ENCODE measurements around the gene SMARCA4. TPM values are rescaled to one million over a fixed set of nuclear protein-coding genes. Genes with fewer than 3 reads are reported as not detected.

Gene SMARCA4
- total RNA-seq, 1 experiment from 2014 or later: 261 TPM

GRCh38 chr19:10964903-10965302 is 4.1 kb downstream of the SMARCA4 start:
- no peak overlapping the region for H3K56ac ChIP-seq (ENCODE audit: insufficient read length, low read depth, low read length)
- no peak overlapping the region for H3K27ac ChIP-seq (ENCODE audit: insufficient read length, low read depth, low read length)
- no peak overlapping the region for H2BK20ac ChIP-seq (ENCODE audit: low read depth, low read length, poor library complexity, severe bottlenecking)
- no peak overlapping the region for H3K23ac ChIP-seq (ENCODE audit: insufficient read length, low read depth, low read length)
- Mint-ChIP-seq H3K9me3 (peaks cover 0 to 2% of the 10 kb centered on the region in 2 experiments; a peak in 1 of 5 replicates), H3K4me3 (no peak overlapping the region; a peak in 1 of 5 replicates), H3K27ac (no peak overlapping the region), H3K36me3 (ENCODE audit: insufficient read depth in 1 of 3, low read depth in 3 of 3) (peaks cover 11 to 22% (median 14%) of the 10 kb centered on the region in 3 experiments; a peak in 6 of 7 replicates), H3K4me1 (peaks cover 39 to 50% of the 10 kb centered on the region in 2 experiments), H3K27me3 (ENCODE audit: low read depth) (no peaks in the 10 kb centered on the region)
- no peak overlapping the region for H3K14ac ChIP-seq (ENCODE audit: insufficient read depth, low read length)
- no peak overlapping the region for H2BK120ac ChIP-seq (ENCODE audit: low read depth, low read length, poor library complexity, severe bottlenecking)
- no CpG with 5 or more reads among the region's 4 CpGs for WGBS (ENCODE audit: extremely low coverage, insufficient read length, low lambda C conversion rate)
- H3K4me2 ChIP-seq (ENCODE audit: insufficient read depth, insufficient read length, low read length): no peak overlapping the region
- H4K20me1 ChIP-seq (ENCODE audit: control insufficient read depth, insufficient read depth, insufficient read length): peaks cover 6% of the 10 kb centered on the region
- no peak overlapping the region for H3K18ac ChIP-seq (ENCODE audit: insufficient read length, low read depth, low read length)
- TF ChIP-seq, protein P1, sequence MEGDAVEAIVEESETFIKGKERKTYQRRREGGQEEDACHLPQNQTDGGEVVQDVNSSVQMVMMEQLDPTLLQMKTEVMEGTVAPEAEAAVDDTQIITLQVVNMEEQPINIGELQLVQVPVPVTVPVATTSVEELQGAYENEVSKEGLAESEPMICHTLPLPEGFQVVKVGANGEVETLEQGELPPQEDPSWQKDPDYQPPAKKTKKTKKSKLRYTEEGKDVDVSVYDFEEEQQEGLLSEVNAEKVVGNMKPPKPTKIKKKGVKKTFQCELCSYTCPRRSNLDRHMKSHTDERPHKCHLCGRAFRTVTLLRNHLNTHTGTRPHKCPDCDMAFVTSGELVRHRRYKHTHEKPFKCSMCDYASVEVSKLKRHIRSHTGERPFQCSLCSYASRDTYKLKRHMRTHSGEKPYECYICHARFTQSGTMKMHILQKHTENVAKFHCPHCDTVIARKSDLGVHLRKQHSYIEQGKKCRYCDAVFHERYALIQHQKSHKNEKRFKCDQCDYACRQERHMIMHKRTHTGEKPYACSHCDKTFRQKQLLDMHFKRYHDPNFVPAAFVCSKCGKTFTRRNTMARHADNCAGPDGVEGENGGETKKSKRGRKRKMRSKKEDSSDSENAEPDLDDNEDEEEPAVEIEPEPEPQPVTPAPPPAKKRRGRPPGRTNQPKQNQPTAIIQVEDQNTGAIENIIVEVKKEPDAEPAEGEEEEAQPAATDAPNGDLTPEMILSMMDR (conservative IDR thresholded peaks at IDR 0.05): peak; percentile 55; the same call in 2 of the 3 replicates
- H3K4me1 ChIP-seq (ENCODE audit: insufficient read depth, low read length): no peaks in the 10 kb centered on the region; the same call in 1 of the 2 replicates
- DNase-seq: no peak
- H3T11ph ChIP-seq (ENCODE audit: low read length): no peak overlapping the region
- no peak overlapping the region for H3K9ac ChIP-seq (ENCODE audit: extremely low read depth, insufficient read length, low read length)
- no peak overlapping the region for H4K8ac ChIP-seq (replicated peaks; ENCODE audit: insufficient read length, low read depth, low read length)
- no peak overlapping the region for H3K4ac ChIP-seq (ENCODE audit: low read depth, low read length)
- no peaks in the 10 kb centered on the region for H3K27me3 ChIP-seq (ENCODE audit: insufficient read depth, low read length)
- H3K23me2 ChIP-seq (ENCODE audit: insufficient read length, low read depth, low read length, poor library complexity, severe bottlenecking): peaks cover 13% of the 10 kb centered on the region
- no peak overlapping the region for H2AK5ac ChIP-seq (ENCODE audit: insufficient read length, low read length)
- no peaks in the 10 kb centered on the region for H3K9me3 ChIP-seq (ENCODE audit: control insufficient read depth, low read depth, low read length)
- no peak overlapping the region for H4K91ac ChIP-seq (ENCODE audit: insufficient read length, low read depth, low read length)
- H4K5ac ChIP-seq (ENCODE audit: insufficient read length, low read depth, low read length): no peak overlapping the region
- peaks cover 62% of the 10 kb centered on the region for H3K79me2 ChIP-seq (ENCODE audit: insufficient read depth, low read length)
- H2BK12ac ChIP-seq (ENCODE audit: insufficient read length, low read depth, low read length): no peak overlapping the region
- no peak overlapping the region for H2BK15ac ChIP-seq (ENCODE audit: low read depth, low read length)
- H3K79me1 ChIP-seq (ENCODE audit: insufficient read depth, low read depth, low read length, poor library complexity, severe bottlenecking): peaks cover 4% of the 10 kb centered on the region
- H2AFZ ChIP-seq (ENCODE audit: low read length): no peak overlapping the region
- H2BK5ac ChIP-seq (ENCODE audit: insufficient read length, low read length): peak overlapping the region; percentile 84
